Medulla oblongata (tissue), 1 donor: ENCODE measurements around the gene OOEP.
"Not testable (repeated sequence)": the region's sequence is repeated elsewhere in the genome, so short reads cannot be mapped to it uniquely, and the experiment has no call there.

Experiments
- DNase-seq: peaks from one replicate; pipeline ENCODE4 v3.0.0-alpha.2; 2015; ENCODE audit errors: extremely low spot score

Gene OOEP

GRCh38 chr6:73369563-73369962 lies at the start of gene OOEP:
TSS of gene OOEP (minus strand) at chr6:73369897. CDS start at chr6:73369792, 105 bp downstream.
- no peak for DNase-seq

GRCh38 chr6:73418081-73418741 lies 48.5 kb upstream of the OOEP start:
- no peak for DNase-seq

GRCh38 chr6:73413102-73413501 lies 43.4 kb upstream of the OOEP start:
- no peak for DNase-seq

GRCh38 chr6:73409395-73409794 lies 39.7 kb upstream of the OOEP start:
- no peak for DNase-seq

- no peak for DNase-seq
These were observed 31.0 kb upstream of the OOEP start for GRCh38 chr6:73400656-73401055.

- no peak for DNase-seq
These were observed 26.2 kb upstream of the OOEP start for GRCh38 chr6:73395875-73396274.

- DNase-seq, result peak; percentile 47
These were observed 25.1 kb upstream of the OOEP start, which contains the start of gene DDX43 for GRCh38 chr6:73394577-73395354. TSS of gene DDX43 (plus strand) at chr6:73394828. CDS start at chr6:73394906, 78 bp downstream.

- DNase-seq, result no peak
These were observed 23.6 kb upstream of the OOEP start for GRCh38 chr6:73393278-73393677.

- not testable (repeated sequence) for DNase-seq
These were observed 22.5 kb upstream of the OOEP start for GRCh38 chr6:73392188-73392587.

- no peak for DNase-seq
These were observed 22.0 kb upstream of the OOEP start for GRCh38 chr6:73391675-73392074.

GRCh38 chr6:73389854-73390253 lies 20.2 kb upstream of the OOEP start:
- no peak for DNase-seq

GRCh38 chr6:73388800-73389512 lies 19.3 kb upstream of the OOEP start:
- peak; percentile 56 for DNase-seq

- DNase-seq, result no peak
These were observed 18.7 kb upstream of the OOEP start for GRCh38 chr6:73388433-73388799.

- no peak for DNase-seq
These were observed 12.9 kb upstream of the OOEP start for GRCh38 chr6:73382462-73383113.

GRCh38 chr6:73381531-73381930 lies 11.8 kb upstream of the OOEP start:
- DNase-seq, result not testable (repeated sequence)

GRCh38 chr6:73377225-73377624 lies 7.5 kb upstream of the OOEP start:
- DNase-seq, result no peak

- DNase-seq, result no peak
These were observed 5.5 kb upstream of the OOEP start for GRCh38 chr6:73375216-73375615.

GRCh38 chr6:73372516-73372915 lies 2.8 kb upstream of the OOEP start:
- peak; percentile 14 for DNase-seq

- no peak for DNase-seq
These were observed 2.3 kb upstream of the OOEP start for GRCh38 chr6:73371984-73372383.

- DNase-seq, result no peak
These were observed 540 bp downstream of the OOEP start for GRCh38 chr6:73369157-73369556.

GRCh38 chr6:73368675-73369074 lies 1.0 kb downstream of the OOEP start:
- no peak for DNase-seq

- DNase-seq, result no peak
These were observed 1.8 kb downstream of the OOEP start for GRCh38 chr6:73367761-73368355.
